A549 treated with DMSO at 1 μM for 4 hours (cell line): ENCODE results near the gene STARD3. TPM values are rescaled to one million over a fixed set of nuclear protein-coding genes. Genes with fewer than 3 reads are reported as not detected.

ENCODE experiments used
- total RNA-seq: library from RNA; stranded (reverse); fragments of 200-300 nt; extraction: Qiagen RNA extraction; gene quantifications from 5 replicates; pipeline ENCODE4 v1.2.3, GENCODE V29; 2022; ENCODE audit warnings: low read depth

STARD3 gene
- total RNA-seq = 49.8 to 64.8 TPM (median 57.2 TPM) in 5 replicates

DNA sequence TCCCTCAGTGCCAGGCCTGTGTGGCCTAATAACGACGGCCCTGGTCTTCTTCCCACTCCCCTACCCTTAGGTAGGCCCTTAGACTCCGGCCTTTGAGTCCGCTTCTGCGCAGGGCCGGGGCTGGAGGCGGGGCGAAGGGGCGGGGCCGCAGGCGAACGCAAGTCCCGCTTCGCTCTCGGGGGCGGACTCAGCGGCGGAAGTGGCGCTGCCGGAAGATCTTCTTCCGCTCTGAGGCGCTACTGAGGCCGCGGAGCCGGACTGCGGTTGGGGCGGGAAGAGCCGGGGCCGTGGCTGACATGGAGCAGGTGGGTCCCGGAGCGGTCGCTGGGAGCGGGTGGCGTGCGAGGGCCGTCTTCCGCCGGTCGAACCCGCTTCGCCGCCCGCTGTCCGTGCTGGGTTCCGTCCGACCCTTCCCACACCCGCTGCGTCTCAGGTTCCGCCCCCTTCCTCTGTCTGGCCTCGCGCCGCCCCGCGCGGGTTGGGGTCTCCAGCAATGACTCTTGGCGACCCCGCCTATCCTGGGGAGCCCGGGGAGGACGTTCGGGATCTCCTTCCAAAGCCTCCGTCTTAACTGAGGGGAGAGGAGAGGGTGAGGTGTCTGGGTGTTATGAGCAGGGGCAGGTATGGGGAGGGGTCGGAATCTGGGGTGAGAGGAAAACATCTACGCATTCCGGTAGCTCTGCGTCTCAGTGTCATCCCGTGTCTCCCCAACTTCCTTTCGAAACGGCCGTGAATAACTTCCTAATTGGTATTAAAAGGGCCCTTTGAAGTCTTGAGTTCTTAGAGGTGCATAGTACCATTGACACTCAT is at the start of gene STARD3:
TSS of gene STARD3 (plus strand) at position 218 of the 810 bp plus-strand sequence. CDS start 16,388 bp downstream, outside the sequence.

GRCh38 chr17:39607851-39608130 is 29.2 kb upstream of the STARD3 start, which contains the start of gene NEUROD2:
Gene NEUROD2, minus strand, starts transcription at chr17:39607920. Its CDS starts 1,321 bp downstream, at chr17:39606599.

DNA sequence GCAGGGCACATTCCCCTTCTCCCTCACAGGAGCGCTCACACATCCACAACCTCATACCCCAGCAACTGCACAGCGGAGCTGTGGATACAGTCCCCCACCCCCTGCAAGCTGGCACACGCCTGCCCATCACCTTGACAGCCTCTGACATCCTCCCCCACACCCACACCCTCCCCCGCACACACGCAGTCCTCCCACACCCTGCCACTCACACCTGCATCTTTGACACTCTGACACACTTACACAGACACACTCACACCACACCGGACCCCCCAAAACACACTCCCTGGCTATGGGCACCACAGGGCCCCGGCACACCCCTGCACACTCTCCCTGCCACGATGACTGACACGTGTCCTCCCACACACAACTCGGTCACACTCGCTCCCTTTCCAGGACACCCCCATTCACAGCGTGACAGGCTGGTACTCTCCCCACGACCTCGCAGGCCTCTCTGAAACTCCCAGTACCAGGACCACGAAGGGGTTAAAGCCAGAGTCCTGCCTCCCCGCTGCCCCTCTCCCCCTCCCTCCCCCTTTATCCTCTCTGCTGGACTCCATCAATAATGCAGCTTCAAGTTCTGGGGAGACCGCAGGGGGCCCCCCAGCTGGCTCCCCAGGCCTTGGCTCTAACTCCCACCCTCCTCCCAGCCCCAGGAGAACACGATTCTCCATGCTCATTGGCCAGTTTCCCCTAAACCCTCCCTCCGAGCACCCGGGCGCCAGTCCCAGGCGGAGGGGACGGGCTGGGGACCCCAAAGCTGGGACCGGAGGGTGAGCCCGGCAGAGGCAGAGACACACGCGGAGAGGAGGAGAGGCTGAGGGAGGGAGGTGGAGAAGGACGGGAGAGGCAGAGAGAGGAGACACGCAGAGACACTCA is 10.5 kb upstream of the STARD3 start, which contains the start of gene PPP1R1B:
TSS of gene PPP1R1B (plus strand) at position 782 of the 876 bp plus-strand sequence. CDS start 441 bp downstream, outside the sequence.

DNA sequence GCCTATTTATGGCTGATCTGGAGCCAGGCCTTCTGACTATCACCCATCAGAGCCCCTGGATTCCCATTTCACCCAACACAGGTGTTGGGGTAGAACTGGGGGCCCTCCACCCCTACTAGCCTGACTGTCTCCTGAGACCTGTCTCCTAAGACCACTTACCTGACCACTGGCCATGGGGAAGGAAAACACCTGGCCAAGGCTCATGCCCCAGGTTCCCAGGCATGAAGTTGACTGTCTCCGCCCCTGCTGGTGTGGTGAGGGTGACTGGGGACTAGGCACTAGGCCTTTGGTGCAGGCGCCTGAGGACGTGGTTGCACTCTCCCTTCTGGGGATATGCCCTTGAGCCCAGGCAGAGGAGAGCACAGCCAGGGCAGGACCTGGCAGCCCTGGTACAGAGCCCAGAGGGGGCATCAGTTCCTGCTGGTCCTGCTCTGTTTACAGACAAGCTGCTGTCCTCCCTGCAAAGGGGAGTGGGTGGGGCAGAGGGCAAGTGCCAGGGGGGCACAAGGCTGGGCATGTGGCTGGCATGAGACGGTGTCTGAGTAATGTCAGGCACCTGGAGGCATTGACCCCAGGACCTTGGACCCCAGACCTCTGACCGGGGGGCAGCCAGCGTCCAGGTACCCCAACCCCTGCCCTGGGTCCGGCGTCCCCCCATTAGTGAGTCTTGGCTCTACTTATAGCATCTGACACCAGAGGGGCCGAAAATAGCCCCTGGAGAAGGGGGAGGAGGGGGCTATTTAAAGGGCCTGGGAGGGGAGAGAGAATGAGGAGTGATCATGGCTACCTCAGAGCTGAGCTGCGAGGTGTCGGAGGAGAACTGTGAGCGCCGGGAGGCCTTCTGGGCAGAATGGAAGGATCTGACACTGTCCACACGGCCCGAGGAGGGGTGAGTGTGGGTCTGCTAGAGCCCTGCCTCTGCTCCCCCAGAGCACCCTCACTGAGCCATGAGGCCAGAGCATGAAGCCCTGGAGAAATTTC is 27.9 kb downstream of the STARD3 start, which contains the start of gene TCAP:
TSS of gene TCAP (plus strand) at position 769 of the 981 bp plus-strand sequence. CDS start at position 780, 11 bp downstream.

GRCh38 chr17:39667945-39668924 is 31.3 kb downstream of the STARD3 start, which contains the start of gene PNMT:
Gene PNMT, plus strand, starts transcription at chr17:39668453. Its CDS starts 23 bp downstream, at chr17:39668476.

GRCh38 chr17:39687546-39688474 is 50.9 kb downstream of the STARD3 start, which contains the start of gene PGAP3:
Gene PGAP3, minus strand, starts transcription at chr17:39688057. Its CDS starts 43 bp downstream, at chr17:39688014.

GRCh38 chr17:39699818-39700147 is 62.8 kb downstream of the STARD3 start, which contains the start of gene ERBB2:
Gene ERBB2, plus strand, starts transcription at chr17:39700064. Its CDS starts 175 bp downstream, at chr17:39700239.

Other genes starting within 250 kb of the STARD3 start
- gene FBXL20, start 235.5 kb upstream of the STARD3 start, total RNA-seq = 7.2 to 11.1 TPM (median 9.9 TPM) in 5 replicates
- 31.1 to 40.5 TPM (median 38.0 TPM) in 5 replicates for gene MED1, start 185.9 kb upstream of the STARD3 start, total RNA-seq
- gene CDK12, start 175.7 kb upstream of the STARD3 start, total RNA-seq = 37.6 to 46.7 TPM (median 44.1 TPM) in 5 replicates
- not detected in 5 replicates for gene NEUROD2, start 29.2 kb upstream of the STARD3 start, total RNA-seq
- 0.18 TPM in 1 of 5 replicates, not detected in the others for gene PPP1R1B, start 10.2 kb upstream of the STARD3 start, total RNA-seq
- 0.77 to 1.8 TPM (median 1.0 TPM) in 5 replicates for gene TCAP, start 28.2 kb downstream of the STARD3 start, total RNA-seq
- gene PNMT, start 31.3 kb downstream of the STARD3 start, total RNA-seq = 0.13 TPM in 1 of 5 replicates, not detected in the others
- gene PGAP3, start 50.9 kb downstream of the STARD3 start, total RNA-seq = 7.3 to 8.5 TPM (median 7.8 TPM) in 5 replicates
- 30.4 to 39.9 TPM (median 32.8 TPM) in 5 replicates for gene ERBB2, start 62.9 kb downstream of the STARD3 start, total RNA-seq
- 90.3 to 101 TPM (median 92.4 TPM) in 5 replicates for gene MIEN1, start 93.4 kb downstream of the STARD3 start, total RNA-seq
- gene GRB7, start 100.8 kb downstream of the STARD3 start, total RNA-seq = 4.2 to 7.1 TPM (median 6.5 TPM) in 5 replicates
- not detected in 5 replicates for gene IKZF3, start 227.2 kb downstream of the STARD3 start, total RNA-seq
- gene ZPBP2, start 231.1 kb downstream of the STARD3 start, total RNA-seq = not detected in 5 replicates